ENCODE results near the gene CYTH1.

CYTH1 gene

DNA sequence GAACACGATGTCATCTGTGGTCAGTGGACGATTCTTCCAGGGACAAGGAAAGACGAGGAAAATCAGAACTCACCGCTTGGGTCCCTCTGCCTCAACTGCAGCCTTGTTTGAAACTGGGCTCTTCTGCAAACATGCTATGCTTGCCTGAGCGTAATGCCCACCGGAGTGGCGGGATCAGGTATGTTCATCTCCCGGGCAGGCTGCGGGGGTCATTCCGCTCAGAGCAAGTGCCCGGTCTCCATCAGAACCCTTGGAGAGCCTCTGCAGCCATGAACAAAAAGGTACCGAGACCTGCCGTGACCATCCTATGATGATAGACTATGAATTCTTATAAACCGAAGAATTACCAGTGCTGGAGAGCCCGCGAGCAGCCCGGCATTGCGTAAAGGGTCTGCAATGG lies 140.4 kb downstream of the CYTH1 start:
- POLR2A ChIA-PET = no interaction called here
- no peak overlapping the region for H3K27ac ChIP-seq (ENCODE audit: extremely low read depth, low read depth, low read length)
- no peaks in the 10 kb centered on the region for H3K36me3 ChIP-seq (ENCODE audit: control insufficient read depth in 2 of 2, insufficient read depth in 1 of 2, low read length in 2 of 2)
- H3K9me3 ChIP-seq (ENCODE audit: control insufficient read depth, insufficient read depth, low read depth, low read length) = no peaks in the 10 kb centered on the region
- no peak overlapping the region for H3K4me3 ChIP-seq (ENCODE audit: low read depth, low read length)
- CTCF ChIA-PET = interaction anchor here (1.5 kb wide), 1 partner anchor 145 kb away, joined by 6 read pairs; no protein-coding TSS in a partner anchor
- H3K4me1 ChIP-seq (ENCODE audit: control insufficient read depth, insufficient read depth, low read length) = no peaks in the 10 kb centered on the region
- TF ChIP-seq ZNF311 (tag by site-specific recombination; IDR thresholded peaks at IDR 0.05; ENCODE audit: borderline replicate concordance) (no peak), OVOL3 (tag by site-specific recombination; IDR thresholded peaks at IDR 0.05) (no peak), IKZF3 (tag by site-specific recombination; IDR thresholded peaks at IDR 0.05) (no peak), ZNF223 (tag by site-specific recombination; IDR thresholded peaks at IDR 0.05) (no peak), MEIS1 (CRISPR knock-in tag; IDR thresholded peaks at IDR 0.05; ENCODE audit: borderline replicate concordance) (no peak), ZNF140 (tag by site-specific recombination; IDR thresholded peaks at IDR 0.05) (peak; percentile 82), REPIN1 (tag by site-specific recombination; IDR thresholded peaks at IDR 0.05; ENCODE audit: low read depth) (no peak), REST (tag by site-specific recombination; IDR thresholded peaks at IDR 0.05) (no peak)
- TF ChIP-seq, protein P1, sequence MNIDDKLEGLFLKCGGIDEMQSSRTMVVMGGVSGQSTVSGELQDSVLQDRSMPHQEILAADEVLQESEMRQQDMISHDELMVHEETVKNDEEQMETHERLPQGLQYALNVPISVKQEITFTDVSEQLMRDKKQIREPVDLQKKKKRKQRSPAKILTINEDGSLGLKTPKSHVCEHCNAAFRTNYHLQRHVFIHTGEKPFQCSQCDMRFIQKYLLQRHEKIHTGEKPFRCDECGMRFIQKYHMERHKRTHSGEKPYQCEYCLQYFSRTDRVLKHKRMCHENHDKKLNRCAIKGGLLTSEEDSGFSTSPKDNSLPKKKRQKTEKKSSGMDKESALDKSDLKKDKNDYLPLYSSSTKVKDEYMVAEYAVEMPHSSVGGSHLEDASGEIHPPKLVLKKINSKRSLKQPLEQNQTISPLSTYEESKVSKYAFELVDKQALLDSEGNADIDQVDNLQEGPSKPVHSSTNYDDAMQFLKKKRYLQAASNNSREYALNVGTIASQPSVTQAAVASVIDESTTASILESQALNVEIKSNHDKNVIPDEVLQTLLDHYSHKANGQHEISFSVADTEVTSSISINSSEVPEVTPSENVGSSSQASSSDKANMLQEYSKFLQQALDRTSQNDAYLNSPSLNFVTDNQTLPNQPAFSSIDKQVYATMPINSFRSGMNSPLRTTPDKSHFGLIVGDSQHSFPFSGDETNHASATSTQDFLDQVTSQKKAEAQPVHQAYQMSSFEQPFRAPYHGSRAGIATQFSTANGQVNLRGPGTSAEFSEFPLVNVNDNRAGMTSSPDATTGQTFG (tag by site-specific recombination; IDR thresholded peaks at IDR 0.05; ENCODE audit: borderline replicate concordance) = no peak

DNA sequence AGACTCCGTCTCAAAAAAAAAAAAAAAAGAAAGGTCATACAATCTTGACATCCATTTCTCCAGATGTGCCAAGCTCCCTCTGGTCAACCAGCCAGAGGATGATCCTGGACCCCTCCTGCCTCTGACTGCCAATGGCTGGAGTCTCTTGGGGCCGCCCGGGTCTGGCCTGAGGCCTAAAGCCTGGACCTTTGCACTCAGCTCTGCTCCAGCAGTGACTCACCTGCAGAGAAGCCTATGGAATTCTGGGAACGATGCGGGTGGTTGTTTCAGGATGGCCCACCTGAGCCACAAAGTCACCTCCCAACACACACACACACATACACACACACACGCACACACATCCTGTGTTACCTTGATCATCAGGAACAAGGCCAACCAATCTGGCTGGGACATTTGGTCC lies 140.8 kb downstream of the CYTH1 start:
- no peaks in the 10 kb centered on the region for H3K4me1 ChIP-seq (ENCODE audit: control insufficient read depth, insufficient read depth, low read length)
- no peaks in the 10 kb centered on the region for H3K9me3 ChIP-seq (ENCODE audit: control insufficient read depth, insufficient read depth, low read depth, low read length)
- H3K27ac ChIP-seq (ENCODE audit: extremely low read depth, low read depth, low read length) = no peak overlapping the region
- ChIA-PET CTCF (interaction anchor here (0.6 to 1.5 kb wide), 2 partner anchors 144 to 1200 kb away, joined by 3 to 6 read pairs; no protein-coding TSS in a partner anchor), POLR2A (no interaction called here)
- TF ChIP-seq REPIN1 (tag by site-specific recombination; IDR thresholded peaks at IDR 0.05; ENCODE audit: low read depth) = no peak
- TF ChIP-seq ZNF658 (tag by site-specific recombination; IDR thresholded peaks at IDR 0.05) = no peak
- no peak for TF ChIP-seq SP2 (tag by site-specific recombination; IDR thresholded peaks at IDR 0.05)
- no peak for TF ChIP-seq ZNF768 (tag by site-specific recombination; IDR thresholded peaks at IDR 0.05)
- TF ChIP-seq PRDM4 (tag by site-specific recombination; IDR thresholded peaks at IDR 0.05) = no peak
- TF ChIP-seq GLIS1 (tag by site-specific recombination; IDR thresholded peaks at IDR 0.05) = no peak
- TF ChIP-seq ZBTB1 (tag by site-specific recombination; IDR thresholded peaks at IDR 0.05) = no peak
- no peak for TF ChIP-seq ZNF202 (tag by site-specific recombination; IDR thresholded peaks at IDR 0.05; ENCODE audit: borderline replicate concordance)
- no peak for TF ChIP-seq GFI1B (tag by site-specific recombination; IDR thresholded peaks at IDR 0.05)
- no peak overlapping the region for H3K4me3 ChIP-seq (ENCODE audit: low read depth, low read length)
- H3K36me3 ChIP-seq (ENCODE audit: control insufficient read depth in 2 of 2, insufficient read depth in 1 of 2, low read length in 2 of 2) = no peaks in the 10 kb centered on the region

All from HEK293 (cell line).